Endometrial microvascular endothelial cells (primary cell): ENCODE measurements around the gene DNAAF2. TPM values are rescaled to one million over a fixed set of nuclear protein-coding genes. Genes with fewer than 3 reads are reported as not detected.
"Not testable (repeated sequence)": the region's sequence is repeated elsewhere in the genome, so short reads cannot be mapped to it uniquely, and the experiment has no call there.

ENCODE experiments used
- in situ Hi-C: cut with HindIII; loops from 2 replicates; pipeline ENCODE4 v1.10.0; 2017; ENCODE audit warnings: low sequenced_read_pairs, low pct_unique_long_range_greater_than_20kb; ENCODE audit errors: inconsistent ontology term
- total RNA-seq: library from RNA; depleted of rRNA; stranded (reverse); fragments of >200 nt; gene quantifications from one replicate; pipeline ENCODE4 v1.2.3, GENCODE V29; 2015; ENCODE audit errors: inconsistent ontology term

DNAAF2 gene
- total RNA-seq, 1 donor from 2014 or later: 3.9 TPM

GRCh38 chr14:49622022-49622607 is 12.9 kb downstream of the DNAAF2 start:
- in situ Hi-C loops: no loop called here

GRCh38 chr14:49621114-49621881 is 13.7 kb downstream of the DNAAF2 start:
- in situ Hi-C loops: no loop called here

- in situ Hi-C loops: no loop called here
These were observed 14.6 kb downstream of the DNAAF2 start, which contains the start of the genes MGAT2 and RPL36AL for GRCh38 chr14:49620182-49621113. Gene MGAT2 (plus strand): TSS chr14:49620799. CDS start chr14:49621269, 470 bp downstream. Gene RPL36AL (minus strand): TSS chr14:49620626. CDS start chr14:49619104, 1,522 bp downstream.

- in situ Hi-C loops: no loop called here
These were observed 15.3 kb downstream of the DNAAF2 start for GRCh38 chr14:49619730-49620129.

GRCh38 chr14:49619273-49619672 is 15.8 kb downstream of the DNAAF2 start:
- in situ Hi-C loops: not testable (repeated sequence)

GRCh38 chr14:49617852-49618519 is 17.1 kb downstream of the DNAAF2 start:
- in situ Hi-C loops: no loop called here

- in situ Hi-C loops: no loop called here
These were observed 19.3 kb downstream of the DNAAF2 start for GRCh38 chr14:49615776-49616175.

- in situ Hi-C loops: no loop called here
These were observed 20.8 kb downstream of the DNAAF2 start for GRCh38 chr14:49614196-49614595.

GRCh38 chr14:49612671-49613070 is 22.4 kb downstream of the DNAAF2 start:
- in situ Hi-C loops: no loop called here

- in situ Hi-C loops: no loop called here
These were observed 22.8 kb downstream of the DNAAF2 start for GRCh38 chr14:49612251-49612650.

- in situ Hi-C loops: no loop called here
These were observed 27.5 kb downstream of the DNAAF2 start for GRCh38 chr14:49607583-49607982.

- in situ Hi-C loops: no loop called here
These were observed 36.4 kb downstream of the DNAAF2 start, which contains the start of gene LRR1 for GRCh38 chr14:49598485-49599300. Gene LRR1 (plus strand): TSS chr14:49598940. CDS start chr14:49599021, 81 bp downstream.

GRCh38 chr14:49598189-49598484 is 36.9 kb downstream of the DNAAF2 start:
- in situ Hi-C loops: no loop called here

- in situ Hi-C loops: no loop called here
These were observed 40.5 kb downstream of the DNAAF2 start for GRCh38 chr14:49594347-49595091.

GRCh38 chr14:49593016-49593415 is 42.0 kb downstream of the DNAAF2 start:
- in situ Hi-C loops: no loop called here

- in situ Hi-C loops: no loop called here
These were observed 45.7 kb downstream of the DNAAF2 start for GRCh38 chr14:49589387-49589786.

GRCh38 chr14:49586673-49587460 is 48.2 kb downstream of the DNAAF2 start:
- in situ Hi-C loops: no loop called here
